K562 (cell line): Measurements from ENCODE around the gene EMC1. TPM values are rescaled to one million over a fixed set of nuclear protein-coding genes. Genes with fewer than 3 reads are reported as not detected.
A peak's percentile ranks its signal among the peaks of the same experiment; 100 is the strongest.

Experiments
- CC2D1A ChIP-seq: fragments of 450-650 bp; IDR thresholded peaks from 2 replicates; pipeline ENCODE4 v1.6.1; 2017; ENCODE audit warnings: mild to moderate bottlenecking
- CREB1 ChIP-seq, 2 experiments: sonication (generic) in 1 of 2; formaldehyde crosslinking in 1 of 2; IDR thresholded peaks; 2 replicates each; pipeline versions ENCODE4 v1.6.1 to v1.8.0; 2012 to 2022; ENCODE audit warnings: inconsistent platforms in 1 of 2, mild to moderate bottlenecking in 1 of 2, missing genetic modification reagents in 1 of 2, moderate library complexity in 1 of 2
- CREBBP ChIP-seq: IDR thresholded peaks from one replicate; pipeline ENCODE4 v1.6.1; 2012; ENCODE audit warnings: low read depth, mild to moderate bottlenecking, control low read depth, inconsistent platforms, low read length
- DDX20 ChIP-seq: fragments of 450-650 bp; IDR thresholded peaks from 2 replicates; pipeline ENCODE4 v1.6.1; 2016; ENCODE audit warnings: missing genetic modification characterization, low read depth, mild to moderate bottlenecking, missing compliant biosample characterization, moderate library complexity
- ELF4 ChIP-seq: fragments of 450-650 bp; formaldehyde crosslinking; IDR thresholded peaks from 2 replicates; pipeline ENCODE4 v1.4.0; 2022; ENCODE audit warnings: missing genetic modification characterization
- ETV1 ChIP-seq: fragments of 450-650 bp; conservative IDR thresholded peaks from 2 replicates; pipeline ENCODE4 v1.6.1; 2016; ENCODE audit warnings: missing genetic modification characterization, control low read depth, low read depth, missing compliant biosample characterization
- GATAD2A ChIP-seq: fragments of 450-650 bp; IDR thresholded peaks from 2 replicates; pipeline ENCODE4 v1.6.1; 2017
- KHSRP ChIP-seq: fragments of 450-650 bp; IDR thresholded peaks from 2 replicates; pipeline ENCODE4 v1.6.1; 2017
- KLF13 ChIP-seq: fragments of 450-650 bp; IDR thresholded peaks from 2 replicates; pipeline ENCODE4 v1.6.1; 2016; ENCODE audit warnings: missing genetic modification characterization, low read depth, mild to moderate bottlenecking, missing compliant biosample characterization, moderate library complexity, borderline replicate concordance
- L3MBTL2 ChIP-seq: fragments of 450-650 bp; IDR thresholded peaks from 2 replicates; pipeline ENCODE4 v1.6.1; 2016; ENCODE audit warnings: mild to moderate bottlenecking, moderate library complexity
- NFATC3 ChIP-seq: fragments of 450-650 bp; IDR thresholded peaks from 2 replicates; pipeline ENCODE4 v1.6.1; 2017; ENCODE audit warnings: mild to moderate bottlenecking
- POLR2A ChIP-seq: fragments of 450-650 bp; conservative IDR thresholded peaks from 2 replicates; pipeline ENCODE4 v1.6.1; 2016
- PYGO2 ChIP-seq: fragments of 450-650 bp; IDR thresholded peaks from 2 replicates; pipeline ENCODE4 v1.6.1; 2016; ENCODE audit warnings: mild to moderate bottlenecking, missing genetic modification characterization, moderate library complexity, missing compliant biosample characterization
- RB1 ChIP-seq: fragments of 450-650 bp; IDR thresholded peaks from 2 replicates; pipeline ENCODE4 v1.6.1; 2017; ENCODE audit warnings: low read depth, mild to moderate bottlenecking
- SAP30 ChIP-seq: fragments of 200-600 bp; sonication (generic); IDR thresholded peaks from 2 replicates; pipeline ENCODE4 v1.6.1; 2012; ENCODE audit warnings: borderline replicate concordance, low read depth, mild to moderate bottlenecking, moderate library complexity, low read length, control low read depth, inconsistent platforms; ENCODE audit not compliant: insufficient read depth, poor library complexity, severe bottlenecking
- SMARCB1 ChIP-seq: IDR thresholded peaks from 2 replicates; pipeline ENCODE4 v1.6.1; 2011; ENCODE audit warnings: improper control_type of control experiment, low read depth; ENCODE audit not compliant: insufficient read length
- TFAP4 ChIP-seq: sonication (generic); formaldehyde crosslinking; IDR thresholded peaks from 2 replicates; pipeline ENCODE4 v1.8.0; 2022; ENCODE audit warnings: missing genetic modification reagents, mild to moderate bottlenecking, moderate library complexity, borderline replicate concordance
- ZBTB5 ChIP-seq: fragments of 450-650 bp; IDR thresholded peaks from 2 replicates; pipeline ENCODE4 v1.6.1; 2017; ENCODE audit warnings: antibody characterized with exemption
- ZFX ChIP-seq: sonication (generic); formaldehyde crosslinking; IDR thresholded peaks from 2 replicates; pipeline ENCODE4 v1.8.0; 2022; ENCODE audit warnings: mild to moderate bottlenecking, missing genetic modification reagents, moderate library complexity
- ZNF239 ChIP-seq: fragments of 250-450 bp; sonication (Bioruptor Pico); IDR thresholded peaks from 2 replicates; pipeline ENCODE4 v1.4.0; 2020; ENCODE audit warnings: mild to moderate bottlenecking
- ZNF280B ChIP-seq: fragments of 250-450 bp; sonication (Bioruptor Pico); IDR thresholded peaks from 2 replicates; pipeline ENCODE4 v1.5.1; 2021; ENCODE audit warnings: mild to moderate bottlenecking
- ZNF311 ChIP-seq: fragments of 250-450 bp; sonication (Bioruptor Pico); IDR thresholded peaks from 2 replicates; pipeline ENCODE4 v1.4.0; 2020; ENCODE audit warnings: mild to moderate bottlenecking, moderate library complexity
- ZNF445 ChIP-seq: fragments of 250-450 bp; sonication (Bioruptor Pico); IDR thresholded peaks from 2 replicates; pipeline ENCODE4 v1.4.0; 2020; ENCODE audit warnings: low read depth, mild to moderate bottlenecking, moderate library complexity
- polyA plus RNA-seq, 8 experiments: library from polyadenylated mRNA; depleted of rRNA in 4 of 8; stranded (reverse) in 5 of 8; unstranded in 3 of 8; fragments of >200 nt; fragmentation: Nextera tagmentation in 2 of 8; fragmentation: Illumina TruSeq in 1 of 8; extraction: Ambion mirVana in 2 of 8; extraction: Trizol in 1 of 8; gene quantifications; 2 replicates each; pipeline versions ENCODE4 v1.2.1 to v1.2.3, GENCODE V29; 2011 to 2014; ENCODE audit warnings: inconsistent platforms in 1 of 8, missing spikeins in 1 of 8
- total RNA-seq, 7 experiments: library from RNA; depleted of rRNA in 6 of 7; stranded (reverse); fragments of >200 nt in 6 of 7; fragmentation: Illumina TruSeq in 2 of 7; extraction: Trizol in 2 of 7; gene quantifications; 2 replicates each; pipeline versions ENCODE4 v1.2.1 to v1.2.3, GENCODE V29; 2011 to 2021; ENCODE audit warnings: low replicate concordance in 1 of 7

The EMC1 gene
- total and polyA plus RNA-seq, 9 of the 15 experiments (the other 6 are each of a cell fraction or from before 2014, with no cell fraction given) = 17.8 to 88.2 (median 37.4) TPM

- TF ChIP-seq DDX20 (tag) (no peak), ZNF280B (CRISPR knock-in tag) (no peak), CC2D1A (no peak), SMARCB1 (no peak), ZNF311 (CRISPR knock-in tag) (no peak), POLR2A (peak; percentile 93), KLF13 (tag) (peak; percentile 6; the same call in 1 of the 2 replicates), SAP30 (peak; percentile 62), ELF4 (CRISPR knock-in tag) (no peak), CREB1 (IDR thresholded peaks at IDR 0.05) (peak; percentile 100), CREB1 (CRISPR knock-in tag; IDR thresholded peaks at IDR 0.05) (peak; percentile 100), RB1 (peak; percentile 94), ZBTB5 (no peak), ZFX (CRISPR knock-in tag) (peak; percentile 96), ZNF445 (CRISPR knock-in tag) (peak; percentile 65; the same call in 1 of the 2 replicates), PYGO2 (peak; percentile 35; the same call in 1 of the 2 replicates), NFATC3 (no peak), ETV1 (tag) (peak; percentile 97), TFAP4 (CRISPR knock-in tag) (peak; percentile 83), GATAD2A (peak; percentile 83; the same call in 1 of the 2 replicates), CREBBP (no peak), L3MBTL2 (peak; percentile 97), KHSRP (peak; percentile 96), ZNF239 (CRISPR knock-in tag) (no peak)
These were observed 41.1 kb downstream of the EMC1 start, which contains the start of gene UBR4 (continued) for GRCh38 chr1:19209990-19210771.
